Measurements from ENCODE around the gene GNGT1.

GNGT1 gene

GRCh38 chr7:93906267-93906666 lies at the start of gene GNGT1:
GNGT1 (plus strand) TSS chr7:93906567; CDS start chr7:93906747, 180 bp downstream.
- Histone ChIP-seq H3K9ac (ENCODE audit: low read length) (no peak within 1 kb of the TSS), H3K36me3 (ENCODE audit: control insufficient read depth, low read depth, low read length) (no peaks in the 10 kb centered on the region), H3K9me3 (ENCODE audit: control insufficient read depth, low read depth, low read length) (no peaks in the 10 kb centered on the region), H3K4me1 (ENCODE audit: control insufficient read depth, low read depth, low read length) (peaks cover 3% of the 10 kb centered on the region), H3K27ac (ENCODE audit: low read length) (no peak within 1 kb of the TSS), H3K27me3 (ENCODE audit: control insufficient read depth, insufficient read depth, low read length) (no peaks in the 10 kb centered on the region), H3K4me3 (ENCODE audit: low read length) (no peak within 1 kb of the TSS)

GRCh38 chr7:93858857-93859256 lies 47.5 kb upstream of the GNGT1 start:
- Histone ChIP-seq H3K4me3 (ENCODE audit: low read length) (no peak overlapping the region), H3K27me3 (ENCODE audit: control insufficient read depth, insufficient read depth, low read length) (no peaks in the 10 kb centered on the region), H3K9me3 (ENCODE audit: control insufficient read depth, low read depth, low read length) (no peaks in the 10 kb centered on the region), H3K4me1 (ENCODE audit: control insufficient read depth, low read depth, low read length) (no peaks in the 10 kb centered on the region), H3K36me3 (ENCODE audit: control insufficient read depth, low read depth, low read length) (no peaks in the 10 kb centered on the region), H3K9ac (ENCODE audit: low read length) (no peak overlapping the region), H3K27ac (ENCODE audit: low read length) (no peak overlapping the region)

GRCh38 chr7:93860261-93860660 lies 46.1 kb upstream of the GNGT1 start:
- Histone ChIP-seq H3K27me3 (ENCODE audit: control insufficient read depth, insufficient read depth, low read length) (no peaks in the 10 kb centered on the region), H3K27ac (ENCODE audit: low read length) (no peak overlapping the region), H3K4me3 (ENCODE audit: low read length) (no peak overlapping the region), H3K9ac (ENCODE audit: low read length) (no peak overlapping the region), H3K36me3 (ENCODE audit: control insufficient read depth, low read depth, low read length) (no peaks in the 10 kb centered on the region), H3K9me3 (ENCODE audit: control insufficient read depth, low read depth, low read length) (no peaks in the 10 kb centered on the region), H3K4me1 (ENCODE audit: control insufficient read depth, low read depth, low read length) (no peaks in the 10 kb centered on the region)

GRCh38 chr7:93861325-93861949 lies 44.9 kb upstream of the GNGT1 start:
- Histone ChIP-seq H3K9ac (ENCODE audit: low read length) (no peak overlapping the region), H3K4me3 (ENCODE audit: low read length) (no peak overlapping the region), H3K9me3 (ENCODE audit: control insufficient read depth, low read depth, low read length) (no peaks in the 10 kb centered on the region), H3K27ac (ENCODE audit: low read length) (no peak overlapping the region), H3K36me3 (ENCODE audit: control insufficient read depth, low read depth, low read length) (no peaks in the 10 kb centered on the region), H3K27me3 (ENCODE audit: control insufficient read depth, insufficient read depth, low read length) (no peaks in the 10 kb centered on the region), H3K4me1 (ENCODE audit: control insufficient read depth, low read depth, low read length) (no peaks in the 10 kb centered on the region)

- H3K9ac ChIP-seq (ENCODE audit: low read length) = no peak overlapping the region
- H3K27me3 ChIP-seq (ENCODE audit: control insufficient read depth, insufficient read depth, low read length) = no peaks in the 10 kb centered on the region
- no peaks in the 10 kb centered on the region for H3K4me1 ChIP-seq (ENCODE audit: control insufficient read depth, low read depth, low read length)
- H3K9me3 ChIP-seq (ENCODE audit: control insufficient read depth, low read depth, low read length) = no peaks in the 10 kb centered on the region
- H3K27ac ChIP-seq (ENCODE audit: low read length) = no peak overlapping the region
- no peak overlapping the region for H3K4me3 ChIP-seq (ENCODE audit: low read length)
- H3K36me3 ChIP-seq (ENCODE audit: control insufficient read depth, low read depth, low read length) = no peaks in the 10 kb centered on the region
Measured at GRCh38 chr7:93862651-93863050, 43.7 kb upstream of the GNGT1 start.

GRCh38 chr7:93866886-93867285 lies 39.5 kb upstream of the GNGT1 start:
- Histone ChIP-seq H3K4me3 (ENCODE audit: low read length) (no peak overlapping the region), H3K27me3 (ENCODE audit: control insufficient read depth, insufficient read depth, low read length) (no peaks in the 10 kb centered on the region), H3K9ac (ENCODE audit: low read length) (no peak overlapping the region), H3K27ac (ENCODE audit: low read length) (no peak overlapping the region), H3K4me1 (ENCODE audit: control insufficient read depth, low read depth, low read length) (no peaks in the 10 kb centered on the region), H3K36me3 (ENCODE audit: control insufficient read depth, low read depth, low read length) (no peaks in the 10 kb centered on the region), H3K9me3 (ENCODE audit: control insufficient read depth, low read depth, low read length) (no peaks in the 10 kb centered on the region)

GRCh38 chr7:93873998-93874574 lies 32.3 kb upstream of the GNGT1 start:
- Histone ChIP-seq H3K4me1 (ENCODE audit: control insufficient read depth, low read depth, low read length) (no peaks in the 10 kb centered on the region), H3K4me3 (ENCODE audit: low read length) (no peak overlapping the region), H3K36me3 (ENCODE audit: control insufficient read depth, low read depth, low read length) (no peaks in the 10 kb centered on the region), H3K27me3 (ENCODE audit: control insufficient read depth, insufficient read depth, low read length) (no peaks in the 10 kb centered on the region), H3K27ac (ENCODE audit: low read length) (no peak overlapping the region), H3K9me3 (ENCODE audit: control insufficient read depth, low read depth, low read length) (peaks cover 8% of the 10 kb centered on the region), H3K9ac (ENCODE audit: low read length) (no peak overlapping the region)

GRCh38 chr7:93877742-93878141 lies 28.6 kb upstream of the GNGT1 start:
- Histone ChIP-seq H3K4me1 (ENCODE audit: control insufficient read depth, low read depth, low read length) (no peaks in the 10 kb centered on the region), H3K9me3 (ENCODE audit: control insufficient read depth, low read depth, low read length) (peaks cover 8% of the 10 kb centered on the region), H3K27ac (ENCODE audit: low read length) (no peak overlapping the region), H3K9ac (ENCODE audit: low read length) (no peak overlapping the region), H3K27me3 (ENCODE audit: control insufficient read depth, insufficient read depth, low read length) (no peaks in the 10 kb centered on the region), H3K4me3 (ENCODE audit: low read length) (no peak overlapping the region), H3K36me3 (ENCODE audit: control insufficient read depth, low read depth, low read length) (no peaks in the 10 kb centered on the region)

- Histone ChIP-seq H3K9me3 (ENCODE audit: control insufficient read depth, low read depth, low read length) (peaks cover 6% of the 10 kb centered on the region), H3K27me3 (ENCODE audit: control insufficient read depth, insufficient read depth, low read length) (no peaks in the 10 kb centered on the region), H3K27ac (ENCODE audit: low read length) (no peak overlapping the region), H3K36me3 (ENCODE audit: control insufficient read depth, low read depth, low read length) (no peaks in the 10 kb centered on the region), H3K9ac (ENCODE audit: low read length) (no peak overlapping the region), H3K4me3 (ENCODE audit: low read length) (no peak overlapping the region), H3K4me1 (ENCODE audit: control insufficient read depth, low read depth, low read length) (no peaks in the 10 kb centered on the region)
Measured at GRCh38 chr7:93879356-93879755, 27.0 kb upstream of the GNGT1 start.

GRCh38 chr7:93882468-93882867 lies 23.9 kb upstream of the GNGT1 start:
- Histone ChIP-seq H3K27me3 (ENCODE audit: control insufficient read depth, insufficient read depth, low read length) (no peaks in the 10 kb centered on the region), H3K9ac (ENCODE audit: low read length) (no peak overlapping the region), H3K36me3 (ENCODE audit: control insufficient read depth, low read depth, low read length) (no peaks in the 10 kb centered on the region), H3K9me3 (ENCODE audit: control insufficient read depth, low read depth, low read length) (no peaks in the 10 kb centered on the region), H3K27ac (ENCODE audit: low read length) (no peak overlapping the region), H3K4me3 (ENCODE audit: low read length) (no peak overlapping the region), H3K4me1 (ENCODE audit: control insufficient read depth, low read depth, low read length) (no peaks in the 10 kb centered on the region)

GRCh38 chr7:93883078-93883916 lies 23.1 kb upstream of the GNGT1 start:
- no peak overlapping the region for H3K9ac ChIP-seq (ENCODE audit: low read length)
- H3K9me3 ChIP-seq (ENCODE audit: control insufficient read depth, low read depth, low read length) = no peaks in the 10 kb centered on the region
- H3K27ac ChIP-seq (ENCODE audit: low read length) = no peak overlapping the region
- H3K27me3 ChIP-seq (ENCODE audit: control insufficient read depth, insufficient read depth, low read length) = no peaks in the 10 kb centered on the region
- H3K4me3 ChIP-seq (ENCODE audit: low read length) = no peak overlapping the region
- H3K36me3 ChIP-seq (ENCODE audit: control insufficient read depth, low read depth, low read length) = no peaks in the 10 kb centered on the region
- no peaks in the 10 kb centered on the region for H3K4me1 ChIP-seq (ENCODE audit: control insufficient read depth, low read depth, low read length)
